ENCODE measurements around the gene ACTC1. TPM values are rescaled to one million over a fixed set of nuclear protein-coding genes. Genes with fewer than 3 reads are reported as not detected.

ACTC1 gene
- total RNA-seq, 1 donor, result under 0.01 TPM

DNA sequence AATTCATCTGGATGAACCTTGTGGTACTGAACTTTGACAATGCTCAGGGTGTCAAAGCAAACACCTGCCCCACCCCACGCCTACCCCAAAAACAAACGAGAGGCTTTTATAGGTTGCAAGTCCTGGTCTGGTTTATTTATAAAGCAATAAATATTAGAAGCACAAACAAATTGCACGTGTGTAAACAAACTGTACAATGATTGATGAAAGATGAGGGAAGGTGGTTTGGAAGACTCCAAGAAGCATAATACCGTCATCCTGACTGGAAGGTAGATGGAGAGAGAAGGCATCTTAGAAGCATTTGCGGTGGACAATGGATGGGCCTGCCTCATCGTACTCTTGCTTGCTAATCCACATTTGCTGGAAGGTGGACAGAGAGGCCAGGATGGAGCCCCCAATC lies 5.2 kb downstream of the ACTC1 start:
- TF ChIP-seq, protein P1, sequence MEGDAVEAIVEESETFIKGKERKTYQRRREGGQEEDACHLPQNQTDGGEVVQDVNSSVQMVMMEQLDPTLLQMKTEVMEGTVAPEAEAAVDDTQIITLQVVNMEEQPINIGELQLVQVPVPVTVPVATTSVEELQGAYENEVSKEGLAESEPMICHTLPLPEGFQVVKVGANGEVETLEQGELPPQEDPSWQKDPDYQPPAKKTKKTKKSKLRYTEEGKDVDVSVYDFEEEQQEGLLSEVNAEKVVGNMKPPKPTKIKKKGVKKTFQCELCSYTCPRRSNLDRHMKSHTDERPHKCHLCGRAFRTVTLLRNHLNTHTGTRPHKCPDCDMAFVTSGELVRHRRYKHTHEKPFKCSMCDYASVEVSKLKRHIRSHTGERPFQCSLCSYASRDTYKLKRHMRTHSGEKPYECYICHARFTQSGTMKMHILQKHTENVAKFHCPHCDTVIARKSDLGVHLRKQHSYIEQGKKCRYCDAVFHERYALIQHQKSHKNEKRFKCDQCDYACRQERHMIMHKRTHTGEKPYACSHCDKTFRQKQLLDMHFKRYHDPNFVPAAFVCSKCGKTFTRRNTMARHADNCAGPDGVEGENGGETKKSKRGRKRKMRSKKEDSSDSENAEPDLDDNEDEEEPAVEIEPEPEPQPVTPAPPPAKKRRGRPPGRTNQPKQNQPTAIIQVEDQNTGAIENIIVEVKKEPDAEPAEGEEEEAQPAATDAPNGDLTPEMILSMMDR (IDR thresholded peaks at IDR 0.05; ENCODE audit: insufficient read depth, low read depth, low read length), result no peak
- no peak for DNase-seq (ENCODE audit: low read depth)
- H3K4me3 ChIP-seq (ENCODE audit: low read depth, low read length), result no peak overlapping the region

DNA sequence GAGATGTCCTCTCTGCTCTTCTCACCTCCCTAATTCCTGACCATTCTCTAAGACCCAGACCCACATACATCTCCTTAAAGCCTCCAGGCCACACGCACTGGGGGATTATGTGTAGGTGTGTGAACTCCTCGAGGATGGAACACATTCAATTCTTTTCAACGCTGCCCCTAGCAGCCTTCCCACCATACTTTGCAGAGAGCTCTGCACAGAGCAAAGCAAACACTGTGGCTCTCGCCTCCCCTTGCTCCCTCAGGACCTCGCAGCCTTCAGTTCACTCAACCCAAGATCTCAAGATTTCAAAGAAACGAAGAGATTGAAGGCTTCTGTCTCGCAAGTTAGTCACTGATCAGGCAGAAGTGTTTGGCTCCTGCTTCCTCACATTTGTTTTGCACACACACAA lies 6.0 kb downstream of the ACTC1 start:
- TF ChIP-seq, protein P1 (IDR thresholded peaks at IDR 0.05; ENCODE audit: insufficient read depth, low read depth, low read length), result no peak
- DNase-seq (ENCODE audit: low read depth), result no peak
- no peak overlapping the region for H3K4me3 ChIP-seq (ENCODE audit: low read depth, low read length)

DNA sequence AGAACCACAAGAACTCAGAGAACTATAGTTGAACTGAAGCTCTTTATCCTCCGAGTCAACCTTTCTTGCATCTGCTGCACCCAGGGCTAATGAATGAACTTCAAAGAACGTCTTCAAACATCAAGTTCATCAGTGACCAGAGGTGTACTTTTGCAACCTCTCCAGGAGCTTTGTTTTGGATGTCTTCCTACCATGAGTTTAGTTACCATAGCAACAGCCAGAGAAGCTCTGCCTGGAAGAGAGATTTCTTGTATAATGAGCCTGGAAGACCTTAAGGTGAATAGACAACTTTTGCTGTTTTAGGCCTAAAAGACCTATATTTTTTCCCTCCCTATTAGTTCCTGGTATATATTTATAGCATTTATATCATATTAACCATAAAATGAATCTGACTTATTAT lies 9.1 kb downstream of the ACTC1 start:
- DNase-seq (ENCODE audit: low read depth), result no peak
- TF ChIP-seq, protein P1 (IDR thresholded peaks at IDR 0.05; ENCODE audit: insufficient read depth, low read depth, low read length), result no peak
- no peak overlapping the region for H3K4me3 ChIP-seq (ENCODE audit: low read depth, low read length)

DNA sequence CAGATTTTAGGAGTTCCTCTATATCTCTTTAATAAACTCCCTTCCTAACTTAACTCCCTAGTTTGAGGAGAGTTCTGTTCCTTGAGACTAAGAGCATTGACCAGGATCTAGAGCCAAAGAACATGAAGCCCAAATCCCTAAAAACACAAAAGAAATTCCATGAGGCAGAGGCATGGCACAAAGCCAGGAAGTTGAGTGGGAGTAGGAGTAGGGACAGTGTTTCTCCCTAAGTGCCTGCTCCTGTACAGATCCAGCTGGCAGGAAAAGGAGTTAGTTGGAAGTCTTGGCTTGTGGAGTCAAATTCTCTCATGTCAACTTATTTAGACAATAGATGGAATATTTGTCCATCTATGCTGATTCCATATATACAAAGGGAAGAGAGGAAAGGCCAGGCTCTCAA lies 11.4 kb downstream of the ACTC1 start:
- H3K4me3 ChIP-seq (ENCODE audit: low read depth, low read length), result no peak overlapping the region
- no peak for DNase-seq (ENCODE audit: low read depth)

DNA sequence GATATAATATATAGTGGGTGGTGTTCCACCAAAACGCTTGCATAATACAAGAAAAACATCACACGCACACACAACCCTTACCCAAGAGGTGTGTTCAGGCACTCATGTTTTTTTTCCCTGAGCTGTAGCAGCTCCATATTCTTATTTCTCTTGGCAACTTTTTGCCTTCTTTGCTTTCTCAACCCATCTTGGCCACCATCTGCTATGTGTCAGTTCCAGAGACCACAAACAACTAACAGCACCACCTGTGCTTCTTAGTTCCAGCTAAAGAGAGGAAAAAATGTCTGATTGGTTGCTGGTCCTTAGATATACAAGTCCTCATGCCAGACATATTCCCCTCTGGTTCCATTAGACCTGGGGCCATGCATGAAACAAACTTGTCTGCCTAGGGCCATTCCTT lies 11.9 kb downstream of the ACTC1 start:
- no peak for DNase-seq (ENCODE audit: low read depth)
- TF ChIP-seq, protein P1 (IDR thresholded peaks at IDR 0.05; ENCODE audit: insufficient read depth, low read depth, low read length), result no peak
- no peak overlapping the region for H3K4me3 ChIP-seq (ENCODE audit: low read depth, low read length)

More for the DNA sequence above, 11.4 kb downstream of the ACTC1 start:
- TF ChIP-seq, protein P1 (IDR thresholded peaks at IDR 0.05; ENCODE audit: insufficient read depth, low read depth, low read length), result no peak

DNA sequence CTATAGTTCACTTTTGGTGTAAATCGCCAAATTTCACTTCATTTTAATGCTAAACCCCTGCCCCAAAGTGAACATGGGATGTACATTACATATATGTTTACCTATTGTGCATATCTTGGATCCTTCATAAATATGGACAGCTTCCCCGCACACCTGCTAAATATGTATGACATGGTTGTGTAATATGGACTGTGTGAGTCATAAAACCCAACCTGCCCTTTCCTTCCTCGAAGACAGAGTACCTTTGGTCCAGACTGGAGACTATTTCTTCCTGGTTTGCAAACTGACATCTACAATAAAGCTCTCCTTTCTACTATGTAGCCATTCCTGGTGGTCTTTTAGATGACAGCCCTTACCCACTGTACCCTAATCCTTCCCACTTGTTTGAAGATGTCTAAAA lies 12.4 kb downstream of the ACTC1 start:
- no peak for DNase-seq (ENCODE audit: low read depth)
- H3K4me3 ChIP-seq (ENCODE audit: low read depth, low read length), result no peak overlapping the region
- TF ChIP-seq, protein P1 (IDR thresholded peaks at IDR 0.05; ENCODE audit: insufficient read depth, low read depth, low read length), result no peak

DNA sequence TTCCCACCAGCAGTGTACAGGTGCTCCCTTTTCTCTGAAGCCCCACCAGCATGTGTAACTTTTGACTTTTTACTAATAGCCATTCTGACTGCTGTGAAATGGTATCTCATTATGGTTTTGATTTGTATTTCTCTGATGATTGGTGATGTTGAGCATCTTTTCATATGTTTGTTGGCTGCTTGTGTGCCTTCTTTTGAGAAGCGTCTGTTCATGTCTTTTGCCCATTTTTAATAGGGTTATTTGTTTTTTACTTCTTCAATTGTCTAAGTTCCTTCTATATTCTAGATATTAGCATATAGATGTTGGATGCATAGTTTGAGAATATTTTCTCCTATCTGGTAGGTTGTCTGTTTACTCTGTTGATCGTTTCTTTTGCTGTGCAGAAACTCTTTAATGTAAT lies 14.6 kb downstream of the ACTC1 start:
- TF ChIP-seq, protein P1 (IDR thresholded peaks at IDR 0.05; ENCODE audit: insufficient read depth, low read depth, low read length), result no peak
- no peak overlapping the region for H3K4me3 ChIP-seq (ENCODE audit: low read depth, low read length)
- no peak for DNase-seq (ENCODE audit: low read depth)
